ENCODE measurements around the gene EMP2.

Gene EMP2

DNA sequence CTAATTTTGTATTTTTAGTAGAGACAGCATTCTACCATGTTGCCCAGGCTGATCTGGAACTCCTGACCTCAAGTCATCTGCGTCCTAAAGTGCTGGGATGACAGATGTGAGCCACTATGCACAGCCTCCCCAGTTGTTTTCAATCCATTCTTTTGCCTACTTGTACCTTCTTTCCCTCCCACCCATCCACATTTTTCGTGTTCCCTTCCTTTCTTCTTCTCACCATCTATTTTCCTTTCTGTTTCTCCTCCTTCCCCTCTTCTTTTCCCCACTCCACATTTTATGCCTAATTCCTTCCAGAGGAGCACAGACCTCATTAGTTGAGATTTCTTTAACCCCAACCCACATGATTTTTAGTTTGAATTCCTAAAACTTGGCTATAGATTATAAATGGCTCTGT, 100.2 kb downstream of the EMP2 start:
- DNase-seq: no peak
